Measurements from ENCODE around the gene BICRAL. TPM values are rescaled to one million over a fixed set of nuclear protein-coding genes. Genes with fewer than 3 reads are reported as not detected.

The BICRAL gene
- total RNA-seq, 1 experiment from 2014 or later: 9.7 TPM

DNA sequence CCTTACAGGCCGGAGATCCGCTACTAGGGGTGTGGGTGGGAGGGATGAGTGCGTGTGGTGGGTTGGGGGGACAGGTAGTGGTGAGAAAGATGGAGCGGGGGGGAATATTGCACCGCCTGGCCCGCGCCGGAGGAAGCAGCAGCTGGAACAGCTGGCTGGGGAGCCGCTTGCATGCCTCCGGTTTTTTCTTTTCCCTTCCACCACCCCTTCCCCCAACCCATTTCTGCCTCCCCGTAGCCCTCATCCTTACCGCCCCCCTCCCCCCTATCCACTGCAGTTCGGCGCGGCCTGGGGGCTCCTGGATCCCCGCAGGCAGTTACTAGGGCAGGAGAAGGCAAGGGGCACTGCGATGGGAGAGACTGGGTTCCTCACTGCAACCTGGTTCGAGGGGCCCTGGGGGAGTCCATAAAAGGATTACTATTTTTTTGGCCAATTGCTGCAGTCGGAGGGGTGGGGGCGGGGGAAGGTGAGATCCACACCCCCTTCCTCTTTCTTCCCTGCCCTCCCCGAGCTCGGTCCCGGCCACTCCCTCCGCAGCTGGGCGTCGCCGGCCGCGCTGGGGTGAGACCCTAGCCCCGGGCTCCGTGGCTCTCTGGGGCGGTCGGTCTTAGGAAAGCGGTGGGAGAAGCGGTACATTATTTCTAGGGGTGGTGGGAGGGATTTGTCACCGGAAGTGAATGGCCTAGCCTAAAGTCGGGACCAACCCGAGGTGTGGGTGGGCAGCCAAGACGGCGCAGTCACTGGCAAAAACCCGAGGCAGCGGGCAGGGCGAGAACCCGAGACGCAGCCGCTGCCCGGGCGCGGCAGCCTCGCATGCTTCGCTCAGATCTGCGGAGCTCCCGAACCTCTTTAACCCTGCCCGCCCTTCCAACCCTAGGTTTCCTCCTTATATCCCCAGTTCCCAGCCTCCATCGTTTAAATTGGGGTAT lies 35.1 kb upstream of the BICRAL start (continued):
- TF ChIP-seq NFATC4 (CRISPR knock-in tag; IDR thresholded peaks at IDR 0.05) (no peak), EMX1 (CRISPR knock-in tag; IDR thresholded peaks at IDR 0.05) (no peak), OVOL2 (CRISPR knock-in tag; IDR thresholded peaks at IDR 0.05; ENCODE audit: borderline replicate concordance) (no peak), ZNF425 (CRISPR knock-in tag; conservative IDR thresholded peaks at IDR 0.05) (no peak), PRDM15 (CRISPR knock-in tag; IDR thresholded peaks at IDR 0.05) (0 out of 2 replicates have a peak, but pooled peaks have one; percentile 12), ETV6 (CRISPR knock-in tag; IDR thresholded peaks at IDR 0.05) (0 out of 2 replicates have a peak, but pooled peaks have one; percentile 39), ARID4B (CRISPR knock-in tag; IDR thresholded peaks at IDR 0.05; ENCODE audit: borderline replicate concordance) (no peak; the same call in 1 of the 2 replicates), ZNF281 (CRISPR knock-in tag; IDR thresholded peaks at IDR 0.05) (peak; percentile 60; the same call in 1 of the 2 replicates), SMAD3 (CRISPR knock-in tag; IDR thresholded peaks at IDR 0.05; ENCODE audit: borderline replicate concordance) (peak; percentile 61; the same call in 1 of the 2 replicates)
- TF ChIP-seq, protein P1, sequence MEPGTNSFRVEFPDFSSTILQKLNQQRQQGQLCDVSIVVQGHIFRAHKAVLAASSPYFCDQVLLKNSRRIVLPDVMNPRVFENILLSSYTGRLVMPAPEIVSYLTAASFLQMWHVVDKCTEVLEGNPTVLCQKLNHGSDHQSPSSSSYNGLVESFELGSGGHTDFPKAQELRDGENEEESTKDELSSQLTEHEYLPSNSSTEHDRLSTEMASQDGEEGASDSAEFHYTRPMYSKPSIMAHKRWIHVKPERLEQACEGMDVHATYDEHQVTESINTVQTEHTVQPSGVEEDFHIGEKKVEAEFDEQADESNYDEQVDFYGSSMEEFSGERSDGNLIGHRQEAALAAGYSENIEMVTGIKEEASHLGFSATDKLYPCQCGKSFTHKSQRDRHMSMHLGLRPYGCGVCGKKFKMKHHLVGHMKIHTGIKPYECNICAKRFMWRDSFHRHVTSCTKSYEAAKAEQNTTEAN (CRISPR knock-in tag; IDR thresholded peaks at IDR 0.05): peak; percentile 75; the same call in 1 of the 2 replicates
- TF ChIP-seq, protein P2, sequence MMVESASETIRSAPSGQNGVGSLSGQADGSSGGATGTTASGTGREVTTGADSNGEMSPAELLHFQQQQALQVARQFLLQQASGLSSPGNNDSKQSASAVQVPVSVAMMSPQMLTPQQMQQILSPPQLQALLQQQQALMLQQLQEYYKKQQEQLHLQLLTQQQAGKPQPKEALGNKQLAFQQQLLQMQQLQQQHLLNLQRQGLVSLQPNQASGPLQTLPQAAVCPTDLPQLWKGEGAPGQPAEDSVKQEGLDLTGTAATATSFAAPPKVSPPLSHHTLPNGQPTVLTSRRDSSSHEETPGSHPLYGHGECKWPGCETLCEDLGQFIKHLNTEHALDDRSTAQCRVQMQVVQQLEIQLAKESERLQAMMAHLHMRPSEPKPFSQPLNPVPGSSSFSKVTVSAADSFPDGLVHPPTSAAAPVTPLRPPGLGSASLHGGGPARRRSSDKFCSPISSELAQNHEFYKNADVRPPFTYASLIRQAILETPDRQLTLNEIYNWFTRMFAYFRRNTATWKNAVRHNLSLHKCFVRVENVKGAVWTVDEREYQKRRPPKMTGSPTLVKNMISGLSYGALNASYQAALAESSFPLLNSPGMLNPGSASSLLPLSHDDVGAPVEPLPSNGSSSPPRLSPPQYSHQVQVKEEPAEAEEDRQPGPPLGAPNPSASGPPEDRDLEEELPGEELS (CRISPR knock-in tag; IDR thresholded peaks at IDR 0.05): peak; percentile 50; the same call in 1 of the 2 replicates

Data from WTC11 (cell line).